Measurements from ENCODE around the gene DRAP1.

GRCh38 chr11:65911682-65912568 lies 7.3 kb upstream of the DRAP1 start:
- peak in 1 of 4 experiments; percentile 21 for TF ChIP-seq CTCF (IDR thresholded peaks at IDR 0.05)
- no peak for TF ChIP-seq POLR2AphosphoS5 (IDR thresholded peaks at IDR 0.05)
- TF ChIP-seq POLR2A (IDR thresholded peaks at IDR 0.05), result no peak
